Stimulated activated CD8-positive, alpha-beta memory T cell treated with anti-CD3 and anti-CD28 coated beads, Interleukin-4, amount 100 ng/mL, for 4 hours (primary cell): ENCODE data around the gene GEMIN4.
"Not testable (repeated sequence)": the region's sequence is repeated elsewhere in the genome, so short reads cannot be mapped to it uniquely, and the experiment has no call there.

Source experiments
- DNase-seq, 2 donors: peaks; one replicate each; pipeline ENCODE4 v3.0.0-alpha.2; 2020; ENCODE audit warnings: low read depth in 2 of 2, low spot score in 1 of 2

Gene GEMIN4

GRCh38 chr17:781805-782731 lies 30.0 kb upstream of the GEMIN4 start, which contains the start of the genes GLOD4 and MRM3:
Gene GLOD4, minus strand, starts transcription at chr17:782280. Its CDS starts 25 bp downstream, at chr17:782255.
Gene MRM3, plus strand, starts transcription at chr17:782353. Its CDS starts 26 bp downstream, at chr17:782379.
- DNase-seq = peak; percentile 85 to 91

DNA sequence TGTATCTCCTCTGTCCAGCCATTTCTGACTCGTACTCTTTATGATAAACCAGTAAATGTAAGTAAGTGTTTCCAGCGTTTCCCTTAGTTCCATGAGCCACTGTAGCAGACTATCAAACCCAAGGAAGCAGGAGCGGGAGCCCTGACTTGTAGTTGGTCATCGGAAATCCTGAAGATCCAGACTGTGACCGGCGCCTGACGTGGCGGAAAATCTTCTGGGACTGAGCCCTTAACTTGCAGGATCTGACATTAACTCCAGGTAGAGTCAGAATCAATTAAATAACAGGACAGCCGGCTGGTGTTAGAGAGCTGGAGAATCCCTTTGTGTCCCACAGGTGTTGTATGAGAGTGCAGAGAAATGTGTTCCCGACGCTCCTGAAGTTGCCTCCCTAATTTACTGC lies 26.0 kb upstream of the GEMIN4 start:
- DNase-seq = no peak

GRCh38 chr17:774313-774584 lies 22.2 kb upstream of the GEMIN4 start:
- DNase-seq = no peak

GRCh38 chr17:773467-774312 lies 21.6 kb upstream of the GEMIN4 start:
- DNase-seq = no peak

- no peak for DNase-seq
Measured at GRCh38 chr17:773016-773415, 21.0 kb upstream of the GEMIN4 start.

- DNase-seq = no peak
Measured at GRCh38 chr17:767076-767475, 15.0 kb upstream of the GEMIN4 start.

GRCh38 chr17:760371-760770 lies 8.3 kb upstream of the GEMIN4 start:
- DNase-seq = no peak

DNA sequence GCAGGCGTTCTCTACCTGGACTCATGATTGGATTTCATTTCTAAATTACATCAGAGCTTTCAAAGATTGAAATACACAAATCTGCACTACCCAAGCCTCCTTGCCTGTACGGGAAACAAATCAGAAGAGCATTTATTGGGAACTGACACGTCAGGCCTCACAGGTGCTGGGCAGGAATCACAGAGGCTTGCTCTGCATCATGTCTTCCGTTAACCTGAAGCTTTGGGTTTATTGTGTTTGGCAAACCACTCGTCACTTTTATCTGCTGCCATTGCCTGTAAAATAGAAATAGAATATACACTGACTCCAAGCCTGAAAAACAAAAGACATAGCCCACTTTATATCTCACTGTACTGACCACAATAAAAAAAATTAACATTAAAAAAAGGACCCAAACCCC lies 7.9 kb upstream of the GEMIN4 start:
- DNase-seq = no peak

DNA sequence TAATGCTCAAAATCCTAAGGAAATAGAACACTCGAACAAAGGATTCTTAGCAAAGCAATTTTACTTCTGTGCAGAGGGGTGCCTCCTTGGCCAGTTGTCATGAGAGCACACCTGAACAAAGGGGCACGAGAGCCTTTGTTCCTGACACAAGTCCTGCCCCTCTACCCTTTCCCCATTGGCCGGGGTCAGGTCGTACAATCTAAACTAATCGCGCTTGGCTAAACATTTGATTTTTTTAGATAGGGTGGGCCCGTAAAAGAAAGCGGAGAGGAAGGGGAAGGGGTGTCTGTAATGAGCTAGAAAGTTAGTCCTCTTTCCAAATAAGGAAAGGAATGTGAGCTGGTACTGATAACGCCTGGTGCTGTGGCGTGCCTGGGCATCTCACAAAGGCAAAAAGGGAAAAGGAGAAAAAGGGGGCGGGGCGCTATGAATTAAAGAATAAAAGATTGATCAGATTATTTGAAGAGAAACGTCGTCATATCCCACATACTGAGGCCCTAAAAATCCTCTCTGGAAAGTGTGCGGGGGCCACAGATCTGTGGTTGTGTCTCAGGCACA lies 4.0 kb upstream of the GEMIN4 start:
- not testable (repeated sequence) for DNase-seq

GRCh38 chr17:755319-755961 lies 3.4 kb upstream of the GEMIN4 start:
- DNase-seq = not testable (repeated sequence)

DNA sequence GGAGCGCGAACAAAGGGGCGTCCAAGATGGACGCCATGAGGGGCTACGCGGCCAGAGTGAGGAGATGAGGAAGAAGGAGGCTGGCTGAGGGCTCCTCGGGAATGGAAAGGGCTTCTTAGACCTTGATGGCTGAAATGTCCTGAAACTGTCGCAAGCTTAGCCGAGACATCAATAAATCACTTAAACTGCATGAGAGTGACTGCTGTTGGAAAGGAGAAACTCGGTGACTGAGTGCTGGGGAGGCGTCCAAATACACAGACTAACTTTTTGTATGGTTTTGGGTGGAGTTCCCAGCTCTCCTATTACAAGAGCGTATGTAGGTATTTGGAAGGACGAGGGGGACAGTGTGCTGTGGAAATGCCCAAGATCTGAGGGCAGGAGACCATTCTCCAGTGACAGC lies 1.4 kb upstream of the GEMIN4 start:
- no peak for DNase-seq

- peak; percentile 11 to 21 for DNase-seq
Measured at GRCh38 chr17:752620-753219, 656 bp upstream of the GEMIN4 start.

GRCh38 chr17:751269-752001 lies 629 bp downstream of the GEMIN4 start:
- peak; percentile 11 to 14 for DNase-seq

GRCh38 chr17:750431-751037 lies 1.5 kb downstream of the GEMIN4 start:
- no peak for DNase-seq

- DNase-seq = not testable (repeated sequence)
Measured at GRCh38 chr17:749359-749758, 2.7 kb downstream of the GEMIN4 start.

- DNase-seq = not testable (repeated sequence)
Measured at GRCh38 chr17:748604-749003, 3.5 kb downstream of the GEMIN4 start.

GRCh38 chr17:746783-747629 lies 5.1 kb downstream of the GEMIN4 start:
- no peak for DNase-seq

DNA sequence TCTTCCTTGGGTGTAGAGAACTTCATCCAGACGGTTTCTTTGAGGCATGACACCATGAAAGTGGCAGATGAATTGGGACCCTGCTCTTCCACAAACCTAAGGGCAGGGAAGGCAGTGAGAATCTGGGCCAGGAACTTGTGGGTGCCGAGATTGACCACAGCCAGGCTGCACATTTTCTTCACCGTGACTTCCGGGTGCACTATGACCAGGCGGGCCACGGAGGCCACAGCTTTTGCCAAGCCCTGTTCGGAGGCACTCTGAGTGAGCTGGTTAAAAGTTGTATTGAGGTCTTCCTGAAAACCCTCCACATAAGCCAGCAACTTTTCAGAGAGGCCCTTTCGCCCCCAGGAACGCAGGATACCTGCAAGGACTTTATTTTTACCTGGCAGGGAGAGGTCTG lies 5.9 kb downstream of the GEMIN4 start:
- DNase-seq = no peak

- DNase-seq = no peak
Measured at GRCh38 chr17:745406-745805, 6.7 kb downstream of the GEMIN4 start.
